ENCODE results near the gene SLAMF9.

- no peak for TF ChIP-seq ESRRG (CRISPR knock-in tag; IDR thresholded peaks at IDR 0.05)
- TF ChIP-seq ISL1 (CRISPR knock-in tag; IDR thresholded peaks at IDR 0.05), result no peak
- TF ChIP-seq ZFP30 (CRISPR knock-in tag; IDR thresholded peaks at IDR 0.05), result no peak
- no peak for TF ChIP-seq ZNF8 (CRISPR knock-in tag; IDR thresholded peaks at IDR 0.05)
- TF ChIP-seq PATZ1 (CRISPR knock-in tag; IDR thresholded peaks at IDR 0.05; ENCODE audit: borderline replicate concordance), result no peak
Observed at GRCh38 chr1:159906960-159907359, 47.1 kb downstream of the SLAMF9 start.
